HG02884 (cell line): ENCODE data around the gene NOX3.

Experiments
- ATAC-seq: cut with Tn5 transposase; IDR thresholded peaks from one replicate; pipeline ENCODE4 v1.9.1; 2021; ENCODE audit warnings: mild to moderate bottlenecking, moderate library complexity; ENCODE audit not compliant: unreplicated experiment

NOX3 gene

DNA sequence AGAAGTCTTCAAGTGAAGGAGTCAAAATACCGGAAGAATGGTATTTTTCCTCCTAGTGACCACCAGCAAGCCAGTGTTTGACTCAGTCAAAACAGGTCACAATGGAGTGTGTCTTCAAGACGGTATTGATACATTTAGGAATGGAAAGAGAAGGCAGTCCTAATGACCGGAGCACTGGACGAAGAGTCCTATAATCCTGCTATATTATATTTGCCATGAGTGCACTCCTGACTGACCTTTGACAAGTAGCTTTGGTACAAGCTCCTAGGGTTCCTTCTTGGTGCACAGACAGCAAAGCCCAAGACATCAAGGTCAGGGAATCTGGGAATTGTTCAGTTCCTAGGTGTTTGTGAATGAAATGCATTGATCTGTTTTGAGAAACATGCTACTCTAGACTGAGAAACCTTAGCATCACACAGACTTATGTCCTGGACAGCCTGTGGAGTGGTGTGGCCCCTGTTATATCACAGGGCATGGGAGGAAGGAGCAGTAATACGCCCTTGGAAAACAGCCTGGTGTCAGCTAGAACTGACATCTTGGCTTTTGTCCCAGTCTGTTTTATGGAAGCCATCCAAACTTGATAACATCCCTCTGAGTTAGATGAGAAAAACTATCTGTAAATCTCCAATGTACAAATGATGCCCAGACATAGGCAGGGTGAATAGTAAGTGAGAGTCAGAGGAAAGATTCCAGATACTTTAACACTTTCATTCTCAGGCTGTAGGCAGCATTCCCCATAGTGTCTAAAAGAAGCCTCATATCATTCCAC is 18.5 kb downstream of the NOX3 start:
- ATAC-seq: no peak

DNA sequence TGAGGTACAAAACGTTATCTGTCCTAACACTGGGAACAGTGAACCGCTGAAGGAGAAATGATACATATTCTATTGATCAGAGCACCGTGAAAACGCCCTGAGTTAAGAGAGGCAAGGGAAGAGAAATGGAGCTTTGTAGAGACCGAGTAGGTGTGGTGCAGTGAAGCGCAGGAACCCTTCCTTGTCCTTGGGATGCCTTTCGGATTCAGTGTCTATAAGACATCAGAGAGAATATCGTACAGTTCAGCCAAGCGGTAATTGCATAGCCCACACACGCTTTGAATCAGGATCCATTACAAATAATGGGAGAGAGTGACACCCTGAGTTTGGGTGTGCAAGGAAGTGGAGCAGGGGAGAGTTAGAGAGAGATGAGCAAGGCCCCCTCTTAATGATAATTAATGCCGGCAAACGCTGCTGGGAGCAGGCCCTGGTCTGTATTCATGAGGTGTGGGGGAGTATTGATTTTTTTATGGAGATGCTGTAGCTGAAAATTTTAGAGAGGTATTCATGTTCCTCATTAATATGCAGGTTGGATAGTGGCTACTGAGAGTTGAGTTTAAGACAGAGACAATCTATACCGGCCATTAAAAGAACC is 20.7 kb downstream of the NOX3 start:
- no peak for ATAC-seq

DNA sequence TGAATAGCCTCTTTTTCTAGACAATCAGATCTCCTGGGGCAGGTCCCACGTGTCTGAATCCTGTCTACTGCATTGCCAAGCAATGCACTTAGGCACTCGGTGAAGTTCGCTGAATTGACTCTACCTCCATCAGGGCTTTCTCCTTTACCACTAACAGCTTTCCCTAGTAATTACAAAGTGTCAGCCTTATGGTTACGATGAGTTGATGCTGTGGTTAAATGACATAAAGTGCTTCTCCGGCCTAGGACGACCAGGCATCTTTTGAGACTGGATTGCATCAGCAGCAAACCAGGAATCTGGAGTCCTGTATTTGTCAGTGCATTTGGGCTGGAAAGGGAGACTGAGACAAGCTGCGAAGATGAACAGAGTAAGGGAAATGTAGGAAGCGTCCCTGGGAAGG is 21.5 kb downstream of the NOX3 start:
- ATAC-seq: no peak

DNA sequence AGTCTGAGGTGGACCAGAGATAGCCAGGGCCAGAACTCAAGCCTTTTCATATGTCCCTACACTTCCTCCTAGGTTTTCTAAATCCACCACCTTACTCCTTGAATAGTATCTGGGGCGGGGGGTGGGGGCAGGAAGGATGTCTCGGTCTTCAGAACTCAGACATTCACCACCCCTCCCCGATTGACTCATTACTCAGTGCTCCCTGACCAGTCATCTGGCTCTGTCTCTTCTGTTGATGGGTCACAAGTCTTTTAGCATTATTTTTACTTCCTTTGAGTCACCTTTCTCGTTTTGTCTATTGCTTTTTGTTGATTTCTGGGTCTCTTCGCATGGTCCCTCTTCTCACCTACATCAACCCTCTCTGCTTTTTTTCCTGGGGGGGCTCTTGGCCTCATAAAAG is 23.3 kb downstream of the NOX3 start:
- no peak for ATAC-seq

DNA sequence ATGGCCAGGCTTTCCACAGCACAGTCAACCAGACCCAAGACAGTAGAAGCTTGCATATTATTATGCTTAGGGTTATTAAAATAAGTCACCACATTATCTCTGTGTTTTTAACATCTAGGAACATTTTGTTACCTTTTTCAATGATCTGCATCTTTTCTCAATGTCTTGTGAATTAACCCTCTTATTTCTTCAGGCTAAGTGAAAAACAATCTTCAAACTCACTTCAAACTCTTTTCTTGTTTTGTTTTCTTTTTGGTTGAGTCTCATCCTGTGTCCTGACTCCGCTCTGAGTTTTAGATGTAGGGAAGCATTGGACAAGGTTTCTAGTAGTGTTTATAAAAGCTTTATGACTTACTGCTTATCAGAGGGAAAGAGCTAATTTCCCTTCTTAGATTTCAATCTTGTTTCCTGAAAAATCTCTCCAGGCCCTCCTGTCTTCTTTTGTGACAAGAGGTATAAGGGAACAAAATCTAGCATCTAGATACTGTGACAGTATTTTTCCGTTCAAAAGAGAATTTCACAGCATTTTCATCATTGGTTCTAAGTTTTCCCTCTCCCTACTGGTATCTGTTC is 26.2 kb downstream of the NOX3 start:
- no peak for ATAC-seq

DNA sequence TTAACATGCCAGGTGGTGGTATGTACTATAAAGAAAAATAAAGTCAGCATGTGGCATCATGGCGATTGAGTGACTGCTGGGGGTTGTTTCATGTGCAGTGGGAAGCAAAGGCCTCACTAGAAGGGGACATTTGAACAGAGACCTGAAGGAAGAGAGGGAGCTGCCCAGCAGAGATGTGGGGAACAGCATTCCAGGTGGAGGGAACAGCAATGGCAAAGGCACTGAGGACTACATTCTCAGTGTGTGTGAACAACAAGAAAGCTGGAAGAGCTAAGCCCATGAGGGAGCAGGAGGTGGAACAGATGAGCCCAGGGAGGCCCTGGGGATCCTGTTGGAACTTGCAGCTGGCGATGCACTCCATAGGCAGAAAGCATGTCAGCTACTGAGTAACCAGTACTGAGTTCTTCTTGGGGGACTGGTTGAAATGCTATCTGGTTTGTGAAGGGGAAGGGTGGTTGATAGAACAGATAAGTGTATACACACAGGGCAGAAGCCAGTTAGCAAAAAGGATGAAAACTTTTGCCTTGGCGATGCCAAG is 29.2 kb downstream of the NOX3 start:
- ATAC-seq: no peak

DNA sequence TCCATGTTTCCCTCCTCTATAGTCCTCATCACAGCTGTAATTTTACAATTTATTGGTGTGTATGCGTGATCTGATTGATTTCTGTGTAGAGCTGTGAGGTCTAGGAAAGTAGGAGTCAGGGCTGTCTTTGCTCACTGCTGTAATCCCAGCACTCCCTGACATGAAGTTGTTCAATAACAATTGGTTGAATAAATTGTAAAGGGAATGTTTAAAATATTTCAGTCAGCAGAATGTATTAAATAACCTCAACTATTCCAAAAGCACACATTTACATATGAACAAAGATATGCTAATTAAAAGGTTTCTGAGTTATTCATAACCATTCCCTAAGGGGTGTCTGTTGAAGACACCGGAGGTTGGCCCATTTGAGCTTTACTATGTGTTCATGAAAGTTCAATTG is 31.5 kb downstream of the NOX3 start:
- ATAC-seq: no peak

DNA sequence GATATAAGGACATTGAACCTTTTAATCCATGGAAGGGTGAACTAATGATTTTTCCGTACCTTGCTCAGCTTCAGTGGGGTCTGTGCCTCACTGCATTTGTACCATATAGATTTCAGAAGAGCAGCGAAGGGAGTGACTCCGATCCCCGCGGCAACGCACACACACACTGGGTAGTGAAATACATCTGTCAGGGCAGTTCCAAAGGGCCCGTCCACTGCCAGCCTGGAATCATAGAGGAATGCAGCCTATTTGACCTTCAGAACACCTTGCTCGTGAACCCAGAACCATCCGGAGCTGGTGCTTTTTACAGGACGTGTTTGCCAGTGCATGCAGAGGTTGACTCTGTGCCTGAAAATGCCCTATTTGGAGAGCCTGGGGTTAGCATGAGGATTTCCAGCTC is 33.0 kb downstream of the NOX3 start:
- no peak for ATAC-seq

DNA sequence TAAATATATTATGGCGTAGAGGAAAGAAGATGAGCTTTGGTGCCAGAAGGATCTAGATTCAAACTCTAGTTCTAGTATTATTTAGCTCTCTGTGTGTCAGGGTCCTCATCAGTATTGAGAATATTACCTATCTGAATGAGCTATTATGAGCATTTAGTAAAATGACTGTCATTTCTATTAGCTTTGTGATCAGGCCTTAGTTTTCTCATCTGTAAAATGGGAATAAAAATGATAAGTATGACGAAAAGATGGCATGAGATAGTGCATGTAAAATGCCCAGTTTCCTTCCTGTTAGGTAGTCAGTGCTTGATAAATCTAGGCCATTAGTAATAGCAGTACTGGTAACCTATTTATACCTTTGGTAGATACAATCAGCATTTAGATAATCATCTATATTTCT is 35.1 kb downstream of the NOX3 start:
- no peak for ATAC-seq

DNA sequence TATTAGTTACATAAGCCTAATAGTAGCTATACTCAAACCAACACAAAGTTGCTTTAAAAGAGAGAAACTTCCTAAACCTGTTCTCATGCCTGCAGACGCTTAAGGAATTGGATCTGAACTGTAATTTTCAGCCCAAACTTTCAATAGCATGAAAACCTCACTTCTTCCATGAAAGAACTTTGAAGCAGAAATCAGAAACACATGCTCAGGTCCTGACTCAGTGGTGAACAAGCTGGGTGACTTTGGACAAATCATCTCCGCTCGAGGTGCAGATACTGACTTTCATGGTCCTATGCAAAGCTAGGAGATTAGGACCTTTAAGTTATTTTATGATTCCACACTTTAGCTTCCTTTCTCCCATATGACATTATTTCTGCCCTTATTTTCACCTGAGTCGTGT is 36.5 kb downstream of the NOX3 start:
- no peak for ATAC-seq

DNA sequence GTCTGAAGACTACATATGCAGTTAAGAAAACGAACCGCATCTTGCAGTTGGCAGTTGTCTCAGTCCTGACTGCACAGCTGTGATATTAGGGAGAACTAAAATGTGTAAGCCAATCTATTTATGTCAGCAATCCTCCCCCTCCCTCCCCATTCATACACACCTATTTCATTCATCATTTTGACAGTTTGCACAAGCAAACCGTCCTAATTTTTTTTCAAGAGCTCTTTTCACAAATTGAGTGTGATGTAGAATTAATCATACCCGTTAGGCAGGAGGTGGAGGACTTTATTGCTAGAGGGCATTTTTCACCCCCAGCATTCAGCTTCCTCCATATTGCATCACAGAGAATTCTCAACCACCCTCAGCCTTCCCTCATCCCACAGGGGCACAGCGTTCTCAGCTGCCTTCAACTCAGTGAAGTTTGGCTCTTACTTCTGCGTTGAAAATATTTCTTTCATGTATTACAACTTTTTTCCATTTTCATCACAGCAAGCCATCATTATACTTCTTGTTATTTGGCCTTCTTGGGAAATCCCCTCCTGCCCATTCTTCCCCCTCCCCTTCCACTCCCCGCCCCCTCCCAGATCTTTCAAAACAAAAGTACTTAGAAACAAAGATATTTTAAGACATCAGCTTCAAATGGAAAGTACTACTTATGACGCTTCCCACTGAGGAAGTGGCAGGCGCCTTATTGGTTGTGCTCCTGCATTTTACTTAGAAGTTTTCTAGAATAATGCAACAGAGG is 37.5 kb downstream of the NOX3 start:
- ATAC-seq: peak; percentile 62

DNA sequence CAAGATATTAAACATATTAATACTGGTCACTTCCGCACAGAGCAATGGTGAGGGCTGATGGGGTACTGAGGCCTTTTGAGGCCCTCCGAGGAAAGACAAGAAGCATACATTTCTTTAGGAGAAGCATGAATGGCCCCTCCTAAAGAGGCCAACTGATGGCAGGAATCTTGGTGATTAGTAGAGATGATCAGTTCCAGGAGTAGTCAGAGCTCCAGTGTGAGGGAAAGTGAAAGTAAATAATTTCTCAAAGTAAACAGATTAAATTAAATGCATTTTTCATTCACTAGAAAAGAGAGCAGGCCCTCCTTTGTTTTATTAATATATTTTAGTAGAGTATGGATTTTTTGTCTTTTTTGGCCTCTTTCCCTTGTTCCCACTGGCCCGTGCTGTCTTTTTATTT is 38.2 kb downstream of the NOX3 start:
- no peak for ATAC-seq

DNA sequence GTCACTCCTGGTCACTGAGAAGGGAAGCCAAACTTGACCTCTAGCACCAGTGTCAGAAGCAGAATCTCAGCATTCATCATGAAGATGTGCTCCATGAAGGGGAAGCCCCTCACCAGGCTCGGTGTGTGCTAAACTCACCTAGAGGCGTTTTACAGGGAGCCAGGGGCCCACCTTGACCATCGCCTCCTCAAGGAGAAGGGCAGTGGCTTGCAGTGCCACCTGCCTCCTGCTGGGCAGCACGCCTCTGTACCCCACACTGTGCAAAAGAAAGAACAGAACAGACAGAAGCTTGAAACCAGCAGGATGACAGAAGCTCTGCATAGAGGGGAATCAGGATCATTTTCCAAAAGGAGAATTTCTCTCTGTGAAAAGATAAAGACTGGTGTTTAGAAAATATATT is 39.7 kb downstream of the NOX3 start:
- ATAC-seq: no peak

DNA sequence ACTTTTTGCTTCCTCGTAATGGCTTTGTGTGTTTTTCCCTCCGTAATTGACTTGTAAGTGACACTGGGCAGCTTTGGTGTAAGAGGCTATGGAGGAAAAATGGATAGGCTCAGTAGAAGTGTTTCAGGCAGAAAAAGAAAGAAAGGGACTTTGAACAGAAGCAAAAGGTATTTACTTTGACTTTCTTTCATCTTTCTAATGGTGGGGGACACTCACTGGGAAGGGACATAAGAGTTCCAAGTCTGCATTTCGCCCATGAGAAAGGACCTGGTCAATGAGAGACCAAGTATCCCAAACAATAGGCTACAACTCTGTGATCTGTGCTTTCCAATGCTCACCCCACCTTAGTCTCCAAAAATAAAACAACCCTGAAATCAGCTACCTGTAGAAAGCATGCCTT is 41.6 kb downstream of the NOX3 start:
- ATAC-seq: no peak

DNA sequence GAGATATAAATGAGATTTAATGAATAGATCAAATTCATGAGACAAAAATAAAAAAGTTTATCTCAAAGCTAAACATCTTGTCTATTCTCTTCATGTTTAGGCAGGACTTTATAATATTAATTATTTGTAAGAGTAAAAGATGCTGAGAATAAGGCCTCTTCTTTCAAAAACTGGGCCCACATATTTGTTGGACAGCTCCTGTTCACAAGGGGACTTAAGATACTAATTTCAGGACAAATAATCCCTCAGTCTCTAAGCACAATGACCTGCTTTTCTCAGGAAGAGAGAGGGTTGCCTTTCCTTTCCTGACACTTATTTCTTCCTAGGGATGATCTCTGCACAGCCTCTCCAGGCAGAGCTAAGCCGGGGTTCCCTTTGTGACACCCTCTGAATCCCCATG is 43.3 kb downstream of the NOX3 start:
- no peak for ATAC-seq

DNA sequence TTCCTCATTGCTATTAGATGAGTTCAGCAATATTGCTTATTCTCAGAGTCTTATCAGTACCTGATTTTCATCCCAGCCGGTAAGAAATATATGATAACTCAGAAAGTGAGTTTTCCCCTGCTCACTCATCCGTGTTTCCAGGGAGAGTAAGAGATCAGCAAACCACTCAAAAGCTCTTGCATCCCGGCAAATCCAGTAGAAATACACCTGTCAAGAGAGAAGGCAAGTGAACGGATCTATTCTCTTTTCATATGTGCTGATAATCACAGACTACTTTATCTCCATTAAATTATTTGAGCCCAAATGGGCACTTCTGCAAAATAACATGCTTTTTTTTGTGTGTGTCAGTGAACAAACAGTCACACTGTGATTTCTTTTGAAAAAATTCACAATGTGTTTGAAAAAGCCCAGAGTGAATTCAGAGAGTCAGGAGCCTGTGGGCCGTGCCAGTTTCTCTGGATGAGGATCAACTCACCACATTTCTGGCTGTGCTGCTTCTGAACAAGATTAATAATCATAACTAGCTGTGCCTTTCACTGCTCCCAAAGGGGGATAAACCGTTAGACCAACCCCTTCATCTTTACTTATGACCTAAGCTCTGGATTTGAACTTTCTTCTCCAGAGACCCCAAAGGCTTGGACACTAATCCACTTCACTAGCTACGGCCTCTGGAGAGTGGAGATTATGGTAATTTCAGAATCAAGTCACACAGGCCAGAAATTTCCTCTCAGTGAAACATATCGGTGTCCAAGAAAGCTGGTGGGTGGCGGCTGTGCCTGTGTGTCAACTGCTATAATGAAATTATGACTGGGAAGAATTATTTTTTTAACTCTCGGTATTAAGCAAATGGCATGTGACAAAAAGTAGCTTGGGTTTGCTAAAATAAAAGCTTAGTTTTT is 44.2 kb downstream of the NOX3 start:
- ATAC-seq: no peak

DNA sequence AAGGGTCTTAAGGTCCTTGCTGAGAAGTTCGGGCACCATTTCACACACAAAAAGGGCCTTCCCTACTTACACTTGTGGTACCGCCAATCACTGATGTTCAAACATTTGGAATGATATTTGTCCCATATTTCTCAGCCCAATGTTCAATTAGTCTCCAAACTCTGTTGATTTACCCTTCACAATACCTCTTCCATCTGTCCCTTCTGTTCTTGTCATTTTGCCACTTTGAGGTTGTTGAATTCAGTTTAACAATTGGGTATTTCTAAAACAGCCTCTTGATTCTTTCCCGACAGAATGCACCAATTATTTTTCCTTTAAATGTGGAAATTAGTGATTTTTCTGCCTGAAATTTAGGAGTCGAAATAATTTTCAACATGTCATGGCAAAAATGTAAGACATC is 46.2 kb downstream of the NOX3 start:
- no peak for ATAC-seq

DNA sequence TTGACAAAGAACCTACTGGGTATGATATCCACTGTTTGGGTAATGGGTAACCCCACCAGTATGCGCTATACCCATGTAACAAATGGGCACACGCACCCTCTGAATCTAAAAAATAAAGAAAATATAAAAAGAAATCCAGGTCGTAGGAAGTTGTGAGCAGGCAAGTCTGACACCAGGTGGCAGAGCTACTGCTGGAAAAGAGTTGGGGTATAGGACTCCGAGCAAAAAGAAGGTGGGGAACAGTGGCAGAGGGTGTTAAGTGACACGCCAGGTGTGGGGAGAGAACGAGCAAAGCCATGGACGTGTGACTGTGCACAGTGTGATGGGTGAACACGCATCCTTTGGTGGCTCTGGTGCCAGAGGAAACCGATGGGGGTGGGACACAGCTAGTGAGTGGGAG is 46.7 kb downstream of the NOX3 start:
- no peak for ATAC-seq

DNA sequence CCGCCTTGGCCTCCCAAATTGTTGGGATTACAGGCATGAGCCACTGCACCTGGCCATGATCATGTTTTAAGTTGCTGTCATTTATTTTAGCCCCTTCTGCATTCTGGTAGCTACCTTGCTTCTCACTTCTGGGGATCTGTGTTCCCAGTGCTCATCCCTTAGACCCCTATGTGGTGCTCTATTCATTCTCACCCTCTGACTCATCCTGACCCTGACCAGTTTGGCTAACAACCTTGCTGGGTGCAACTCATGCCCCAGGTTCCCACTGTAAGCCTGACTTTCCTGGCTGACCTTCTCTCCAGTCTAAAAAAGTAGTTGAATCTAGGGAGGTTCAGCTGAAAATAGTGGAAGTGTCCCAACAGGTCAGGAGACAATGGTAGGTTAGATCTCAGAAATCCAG is 47.4 kb downstream of the NOX3 start:
- no peak for ATAC-seq

DNA sequence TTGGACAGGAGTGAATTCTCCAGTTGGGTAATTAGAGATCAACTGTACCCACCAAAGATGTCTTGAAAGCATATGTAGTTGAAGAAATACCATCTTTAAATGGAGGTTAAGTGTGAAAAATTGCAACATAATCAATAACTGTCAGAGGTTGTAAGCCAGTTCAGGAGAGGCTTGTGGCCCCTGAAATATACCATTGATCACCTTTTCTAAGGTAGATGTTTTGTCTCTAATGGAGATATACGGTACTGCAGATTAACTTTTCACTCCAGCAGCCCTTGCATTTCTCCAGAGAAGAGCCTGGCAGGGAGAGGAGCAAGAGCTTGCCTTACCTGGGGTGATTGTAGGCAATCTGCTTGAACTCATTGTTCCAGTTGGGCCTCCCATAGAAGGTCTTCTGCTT is 48.8 kb downstream of the NOX3 start:
- no peak for ATAC-seq

DNA sequence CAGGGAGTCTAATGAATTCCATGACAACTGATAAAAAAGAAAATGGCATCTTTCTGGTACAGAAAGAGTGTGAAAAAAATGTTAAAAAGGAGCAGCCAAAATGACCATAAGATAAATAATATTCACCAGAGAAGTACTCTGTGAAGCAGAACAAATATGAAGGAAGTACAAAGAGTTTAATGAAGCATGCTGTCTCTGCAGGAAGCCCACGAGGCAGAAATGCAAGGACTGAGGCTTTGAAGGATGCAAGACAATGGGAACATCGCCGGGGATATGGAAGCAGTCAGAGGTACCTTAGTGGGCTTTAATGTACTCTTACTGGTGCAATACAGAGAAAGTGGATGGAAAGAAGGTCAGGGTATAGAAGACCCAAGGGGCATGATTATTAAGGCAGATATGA is 50.7 kb downstream of the NOX3 start:
- no peak for ATAC-seq
